Activated CD4-positive, alpha-beta T cell treated with anti-CD3 and anti-CD28 coated beads, Interleukin-2, amount 50 U/mL, for 48 hours (primary cell): ENCODE data around the gene LOXL3.

Experiments
- DNase-seq, 2 experiments: peaks; one replicate each; pipeline ENCODE4 v3.0.0-alpha.2; 2020

Gene LOXL3

DNA sequence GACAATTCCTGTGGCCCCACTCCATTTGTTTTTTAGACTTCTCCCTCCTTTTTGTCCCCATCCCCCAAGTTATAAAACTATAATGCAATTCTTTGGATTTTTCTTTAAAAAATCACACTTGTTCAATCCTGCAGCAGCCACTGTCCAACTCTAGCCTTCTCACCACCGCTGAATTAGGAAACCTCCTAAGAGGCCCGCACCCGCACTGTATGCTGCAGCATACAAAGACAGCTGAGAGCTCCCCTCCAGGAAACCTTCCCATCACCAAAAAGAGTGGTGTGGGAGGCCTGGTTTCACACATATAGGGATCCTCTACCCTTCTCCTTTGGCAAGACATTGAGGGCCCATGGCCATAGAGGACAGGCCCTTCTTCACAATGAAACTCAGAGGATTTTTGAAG lies 49.2 kb downstream of the LOXL3 start:
- DNase-seq, result no peak

DNA sequence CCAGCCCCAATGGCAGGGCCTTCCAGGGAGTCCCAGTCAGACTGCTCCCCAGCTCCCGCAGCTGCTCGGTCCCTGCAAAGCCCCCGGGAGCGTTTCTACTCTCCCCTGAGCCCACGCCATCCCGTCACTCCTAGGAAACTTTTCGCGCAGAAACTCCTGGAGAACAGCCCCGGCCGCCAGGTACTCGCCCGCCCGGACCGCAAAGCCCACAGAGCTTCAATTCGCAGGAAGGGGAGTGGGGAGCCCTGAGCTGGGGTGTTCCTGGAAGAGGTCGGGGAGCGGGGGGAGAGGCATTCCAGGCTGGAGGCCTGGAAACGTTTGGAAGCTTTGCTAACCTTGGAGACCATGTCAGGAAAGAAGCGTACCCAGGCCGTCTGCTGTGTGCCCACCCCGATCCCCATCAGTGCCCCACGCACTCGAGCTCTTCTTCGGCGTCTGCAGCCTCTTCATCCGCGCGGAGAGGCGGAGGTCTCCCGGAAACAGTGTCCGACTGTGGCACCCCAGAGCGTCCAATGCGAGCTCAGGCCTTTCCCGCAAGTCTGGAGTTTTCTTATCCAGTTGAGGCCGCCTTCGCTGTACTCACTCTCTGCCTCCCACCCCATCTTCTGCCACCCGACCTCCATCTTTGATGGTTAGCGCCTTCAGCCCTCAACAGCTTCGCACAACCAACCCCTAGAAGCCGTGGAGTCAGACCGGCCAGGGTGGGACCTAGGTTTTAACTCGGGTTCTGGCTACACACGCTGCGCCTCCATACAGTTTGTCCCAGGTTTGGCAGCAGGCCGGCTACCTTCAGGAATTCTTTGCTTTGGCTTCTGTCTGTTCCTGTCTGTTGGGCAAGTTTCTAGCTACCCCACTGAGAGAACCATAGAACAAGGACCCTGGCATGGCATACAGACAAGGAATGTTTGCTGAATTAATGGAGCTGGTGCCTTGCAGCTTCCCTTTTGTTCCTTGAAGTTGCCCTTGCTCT lies 50.0 kb downstream of the LOXL3 start:
- DNase-seq, result no peak

DNA sequence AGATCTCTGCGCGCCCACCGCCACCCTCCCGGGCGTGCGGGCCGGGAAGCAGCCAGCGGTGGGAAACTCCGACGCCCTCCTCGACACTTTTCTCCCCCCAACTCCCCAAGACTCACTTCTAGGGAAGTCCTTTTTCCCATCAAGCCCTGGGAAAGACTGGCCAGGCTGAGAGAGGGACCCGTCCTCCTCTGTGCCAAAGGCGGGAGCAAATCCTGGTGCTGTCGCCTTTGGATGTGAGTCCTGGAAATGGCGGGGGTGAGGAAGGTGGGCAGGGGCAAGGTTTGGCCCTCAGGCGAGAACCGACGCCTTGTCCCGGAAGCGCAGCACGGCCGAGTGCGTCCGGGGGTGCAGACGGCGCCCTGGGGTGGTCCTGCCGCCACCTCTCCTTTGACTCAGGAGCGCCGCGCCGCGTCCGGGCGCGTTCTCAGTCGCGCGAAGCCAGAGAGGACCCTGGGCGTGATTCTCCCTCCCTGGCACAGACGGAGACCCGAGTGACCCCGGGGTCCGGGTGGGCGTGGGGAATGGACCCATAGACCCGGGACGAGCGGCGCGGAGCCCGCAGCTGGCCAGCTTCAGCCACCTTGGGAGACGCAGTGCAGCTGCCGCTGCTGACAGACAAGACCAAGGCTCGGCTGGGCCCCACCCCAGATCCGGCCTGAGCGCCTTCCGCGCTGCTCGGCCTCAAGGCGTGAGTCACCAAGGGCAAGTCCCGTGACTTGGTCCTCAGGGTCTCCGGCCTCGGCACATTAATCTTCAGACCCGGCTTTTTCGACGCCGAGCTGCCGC lies 50.8 kb downstream of the LOXL3 start:
- peak; percentile 59 to 69 for DNase-seq

DNA sequence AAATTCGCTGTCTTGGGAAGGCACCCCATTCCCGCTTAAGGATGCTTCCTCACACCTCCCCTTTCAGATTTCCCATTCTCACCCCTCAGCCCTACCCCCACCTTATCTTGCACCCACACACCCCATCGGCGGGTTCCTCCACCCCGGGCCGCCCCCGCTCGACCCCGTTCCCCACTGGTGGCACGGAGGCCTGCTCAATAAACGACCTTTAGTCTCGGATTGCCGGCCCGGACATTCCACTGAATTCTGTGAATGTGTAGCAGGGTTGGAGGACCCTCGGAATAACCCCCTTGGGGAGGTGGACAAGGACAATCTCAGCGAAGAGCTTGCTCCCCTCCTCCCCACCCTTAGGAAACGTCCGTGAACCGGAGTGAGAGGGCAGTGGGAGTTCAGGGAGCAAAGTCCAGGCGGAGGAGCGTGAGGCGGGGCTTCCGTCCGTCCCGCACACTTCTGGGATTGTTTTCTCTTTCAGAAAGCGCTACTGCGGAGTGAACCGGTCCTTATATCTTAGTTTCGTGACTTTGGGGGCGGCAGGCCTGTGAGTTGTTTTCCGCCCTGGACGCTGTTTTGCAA lies 51.5 kb downstream of the LOXL3 start:
- no peak for DNase-seq

DNA sequence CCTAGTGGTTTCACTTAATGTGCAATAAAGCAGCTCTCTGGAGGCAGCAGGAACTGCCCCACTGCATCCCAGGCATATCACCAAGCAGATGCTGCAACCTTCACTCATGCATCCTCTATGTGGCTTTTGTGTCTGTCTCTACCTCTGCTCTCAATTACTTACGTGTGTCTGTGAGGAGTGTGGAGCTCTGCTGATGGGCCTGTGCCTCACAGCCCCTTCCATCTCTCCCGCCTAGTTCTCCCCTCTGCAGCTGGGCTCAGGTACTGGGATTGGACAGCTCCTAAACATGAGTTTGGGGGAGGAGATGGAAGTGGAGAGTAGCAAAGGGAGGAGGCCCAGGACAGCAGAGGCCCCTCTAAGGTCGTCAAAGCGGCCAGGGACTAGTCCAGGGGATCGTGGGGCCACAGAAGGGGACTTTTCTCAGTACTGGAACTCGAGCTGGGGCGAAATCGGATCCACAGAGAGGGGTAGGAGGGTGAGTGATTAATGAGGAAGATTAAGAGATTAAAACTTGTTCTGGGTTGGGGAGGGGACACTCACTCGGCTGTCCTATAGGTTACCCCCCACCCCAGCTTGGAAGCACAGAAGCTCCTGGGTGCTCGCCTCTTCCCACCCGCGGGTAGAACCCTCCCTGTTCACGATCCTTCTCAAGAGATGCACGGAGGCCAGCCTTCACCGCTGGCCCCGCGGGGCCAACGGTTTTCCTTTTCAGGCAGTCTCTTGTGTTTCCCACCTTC lies 52.2 kb downstream of the LOXL3 start:
- DNase-seq, result no peak

DNA sequence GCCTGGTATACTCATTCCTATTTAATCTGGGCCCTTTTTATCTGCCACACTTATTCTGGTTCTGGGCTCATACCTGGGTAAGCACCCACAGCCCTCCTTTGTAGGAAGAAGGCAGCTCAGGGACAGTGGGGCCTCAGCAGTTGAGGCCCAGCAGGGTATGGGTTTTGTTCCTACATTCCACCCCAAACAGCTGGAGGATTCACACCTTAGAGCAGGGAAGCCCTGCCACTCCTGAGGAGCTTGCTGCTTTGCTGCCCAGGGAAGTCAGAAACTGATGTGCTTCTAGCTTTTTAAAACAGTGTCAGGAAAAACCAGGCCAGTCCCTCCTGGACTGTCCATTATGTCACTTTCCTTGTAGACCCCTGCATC lies 53.2 kb downstream of the LOXL3 start:
- no peak for DNase-seq

DNA sequence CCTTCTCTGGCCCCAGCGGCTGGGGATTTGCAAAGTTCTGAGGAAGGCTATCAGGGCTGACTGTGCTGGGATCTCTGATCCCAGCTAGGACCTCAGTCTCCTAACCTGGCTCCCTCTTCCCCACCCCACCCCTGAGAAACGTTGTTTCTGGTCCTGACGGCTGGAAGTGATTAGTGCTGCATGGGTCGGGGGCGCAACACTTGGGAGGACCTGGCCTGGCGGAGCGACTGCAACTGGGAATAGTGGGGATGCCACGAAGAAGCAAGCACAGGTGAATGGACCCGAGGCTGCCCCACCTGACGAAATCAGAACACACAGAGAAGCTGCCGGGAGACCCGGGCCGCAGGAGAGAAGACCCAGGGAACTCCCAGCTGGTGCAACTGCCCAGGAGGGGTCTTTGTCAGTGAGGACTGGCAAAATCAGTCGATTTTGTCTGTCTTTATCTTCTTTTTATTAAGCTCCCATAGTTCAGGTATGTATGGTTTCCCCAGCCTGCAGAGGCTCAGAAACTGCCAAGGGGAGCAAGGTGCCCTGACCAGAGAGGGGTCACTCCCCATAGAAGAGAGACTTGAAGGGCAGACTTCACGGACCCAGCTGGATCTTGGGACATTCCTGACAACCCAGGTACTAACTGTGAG lies 53.7 kb downstream of the LOXL3 start:
- no peak for DNase-seq

DNA sequence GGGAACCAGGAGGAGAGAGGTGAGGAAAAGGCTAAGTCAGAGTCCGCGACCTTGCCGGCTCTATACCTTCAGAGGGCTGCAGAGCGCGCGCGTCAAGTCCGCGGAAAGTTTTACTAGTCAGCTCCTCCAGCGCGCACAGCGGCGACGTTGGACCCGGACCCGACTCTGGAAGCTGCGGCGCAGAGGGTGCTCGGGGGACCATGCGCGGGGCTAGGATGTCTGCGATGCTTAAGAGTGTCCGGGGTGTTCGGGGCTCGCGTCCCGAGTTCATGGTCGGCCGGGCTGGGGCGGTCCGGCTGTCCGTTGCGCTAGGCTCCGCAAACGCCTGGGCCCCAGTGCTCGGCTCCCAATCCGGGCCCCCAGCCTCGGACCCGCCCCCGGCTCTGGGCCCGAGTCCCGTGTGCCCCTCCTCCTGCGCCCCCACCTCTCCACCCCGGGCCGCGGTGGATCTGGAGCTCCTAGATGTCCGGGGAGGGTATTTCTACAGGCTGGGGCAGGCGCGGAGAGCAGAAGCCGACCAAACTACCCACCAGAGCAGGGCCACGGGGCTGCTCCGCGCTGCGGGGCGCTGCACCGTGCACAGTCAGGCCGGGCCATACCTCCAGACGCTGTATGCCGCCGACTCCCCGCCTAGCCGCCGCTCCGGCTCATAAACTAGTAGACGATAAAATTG lies 54.3 kb downstream of the LOXL3 start, which contains the start of gene LBX2:
Gene LBX2, minus strand, starts transcription at position 337 of the 673 bp plus-strand sequence. Its CDS starts 66 bp downstream, at position 271.
- peak; percentile 52 to 61 for DNase-seq

DNA sequence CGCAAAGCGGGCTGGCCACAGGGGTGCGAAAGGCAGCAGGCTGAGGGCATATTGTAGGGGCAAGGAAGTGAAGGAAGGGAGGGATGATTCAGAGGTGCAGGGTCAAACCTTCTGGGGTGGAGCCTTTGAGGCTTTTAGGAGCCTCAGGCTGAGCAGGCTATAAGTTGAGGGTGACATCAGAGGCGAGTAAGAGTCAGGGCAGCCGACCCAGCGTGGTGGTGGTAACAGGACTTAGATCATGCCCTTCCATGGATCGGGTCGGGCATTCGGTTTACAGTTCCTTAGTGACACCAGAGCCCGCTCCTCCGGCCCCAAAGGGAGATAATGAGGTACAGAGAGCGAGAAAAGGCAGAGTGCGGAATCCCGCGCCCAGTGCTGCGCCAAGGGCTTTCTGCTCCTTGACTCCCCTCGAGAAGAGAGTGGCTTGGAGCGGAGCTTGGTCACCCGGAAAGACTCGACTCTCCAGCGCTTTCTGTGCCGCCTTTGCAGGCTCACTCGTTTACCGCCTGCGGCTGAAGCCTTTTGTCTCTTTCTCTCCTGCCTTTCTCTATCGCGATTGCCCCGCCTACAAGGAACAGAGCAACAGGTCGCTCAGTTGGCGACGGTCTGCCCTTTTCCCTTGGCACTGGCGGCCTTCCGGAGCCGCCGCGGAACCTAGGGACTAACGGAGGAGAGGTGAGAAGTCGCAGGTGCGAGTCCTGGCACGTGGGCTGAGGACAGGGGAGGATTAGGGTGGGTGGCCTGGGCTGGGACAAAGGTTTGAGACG lies 55.1 kb downstream of the LOXL3 start:
- DNase-seq, result peak; percentile 43 to 51

DNA sequence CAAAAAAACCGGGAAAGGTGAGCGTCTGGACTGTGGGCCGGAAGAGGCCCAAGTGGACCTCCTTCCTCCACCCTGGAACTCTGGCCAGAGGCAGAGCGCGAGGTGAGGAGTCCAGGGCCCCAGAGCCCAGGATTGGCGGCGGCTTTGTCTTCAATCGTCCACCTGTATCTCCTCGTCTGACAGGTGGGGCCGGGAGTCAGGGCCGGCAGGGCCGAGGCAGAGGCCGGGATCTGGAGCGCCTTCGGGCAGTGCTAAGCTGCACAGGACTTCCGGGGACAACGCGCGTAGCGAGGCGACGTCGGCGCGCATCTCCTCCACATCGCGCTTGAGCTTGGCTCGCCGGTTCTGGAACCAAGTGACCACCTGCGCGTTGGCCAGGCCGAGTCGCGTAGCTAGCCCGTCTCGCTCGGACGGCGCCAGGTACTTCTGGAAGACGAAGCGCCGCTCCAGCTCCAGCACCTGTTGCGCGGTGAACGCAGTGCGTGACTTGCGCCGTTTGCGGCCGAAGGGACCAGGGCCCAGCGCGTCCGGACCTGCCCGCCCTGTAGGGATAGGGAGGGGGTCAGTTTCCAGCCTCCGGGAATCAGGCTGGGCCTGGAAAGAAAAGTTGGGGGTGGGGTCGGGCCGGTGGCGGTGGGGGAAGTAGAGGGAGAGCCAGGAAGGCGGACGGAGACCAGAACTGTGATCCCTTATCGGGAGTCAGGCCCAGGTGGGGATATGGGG lies 55.8 kb downstream of the LOXL3 start:
- DNase-seq, result peak; percentile 30 to 53

DNA sequence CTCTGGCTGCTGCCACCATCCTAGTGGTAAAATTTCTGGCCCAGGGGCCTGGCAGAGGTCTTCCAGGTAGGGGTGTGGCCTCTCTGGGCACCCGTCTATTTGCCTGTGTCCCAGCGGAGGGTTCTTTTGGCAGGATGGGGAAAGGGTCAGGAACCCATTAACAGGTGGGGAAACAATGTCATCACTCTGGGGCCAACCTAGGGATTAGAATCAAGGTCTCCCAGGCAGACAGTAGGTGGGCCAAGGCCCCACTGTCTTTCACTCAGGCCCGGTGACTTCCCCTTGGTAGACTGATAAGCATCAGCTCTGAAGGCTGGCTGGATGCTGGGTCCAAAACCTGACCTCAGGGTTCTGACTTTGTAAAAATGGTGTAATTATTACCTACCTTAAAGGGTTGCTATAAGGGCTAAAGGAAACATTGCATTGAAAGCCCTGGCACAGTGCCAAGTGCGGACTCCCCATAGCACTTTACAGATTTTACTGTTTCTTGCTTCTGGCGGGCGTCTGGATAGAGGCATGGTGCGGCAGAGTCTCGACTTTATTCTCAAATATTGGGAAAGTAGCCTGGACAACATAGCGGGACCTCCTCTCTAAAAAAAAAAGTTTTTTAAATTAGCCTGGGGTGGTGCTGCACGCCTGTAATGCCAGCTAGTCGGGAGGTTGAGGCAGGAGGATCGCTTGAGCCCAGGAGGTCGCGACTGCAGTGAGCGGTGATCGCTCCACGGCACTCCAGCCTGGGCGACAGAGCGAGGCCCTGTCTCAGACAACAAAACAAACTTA lies 56.6 kb downstream of the LOXL3 start:
- DNase-seq, result no peak

DNA sequence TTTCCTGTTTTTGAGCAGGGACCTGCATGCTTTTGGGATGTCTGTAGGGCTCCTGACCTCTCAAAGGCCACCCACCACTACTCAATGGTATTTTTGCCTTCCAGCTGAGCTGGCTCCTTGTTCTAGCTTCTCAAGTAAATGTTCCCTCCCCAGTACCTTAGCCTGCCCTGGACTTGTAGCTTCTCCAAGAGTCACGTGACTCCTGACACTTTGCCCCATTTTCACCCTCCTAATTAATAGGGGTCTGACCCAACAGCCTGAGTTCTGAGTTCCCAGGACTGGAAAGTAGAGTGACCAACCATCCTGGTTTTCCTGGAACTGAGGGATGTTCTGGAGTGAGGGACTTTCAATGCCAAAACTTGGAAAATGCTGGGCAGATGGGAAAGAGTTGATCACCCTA lies 58.3 kb downstream of the LOXL3 start:
- no peak for DNase-seq

DNA sequence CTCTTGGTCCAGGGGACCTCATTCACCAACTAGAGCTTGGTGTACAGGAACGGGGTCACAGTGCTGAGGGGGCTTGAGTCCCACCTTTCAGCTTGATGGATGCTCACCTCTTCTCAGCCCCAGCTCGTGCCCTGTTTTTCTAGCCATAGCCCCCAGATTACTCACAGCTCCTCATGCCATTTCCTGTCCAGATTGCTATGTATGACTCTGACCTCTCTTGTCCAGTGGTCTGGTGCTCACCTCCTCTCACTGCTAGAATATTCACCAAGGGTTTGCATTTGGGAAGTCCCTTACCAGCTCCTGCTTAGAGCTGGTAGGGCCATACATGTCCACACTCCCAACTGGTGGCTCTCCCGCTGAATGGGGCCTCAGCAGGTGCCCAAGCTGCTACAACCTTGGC lies 60.2 kb downstream of the LOXL3 start:
- DNase-seq, result no peak

DNA sequence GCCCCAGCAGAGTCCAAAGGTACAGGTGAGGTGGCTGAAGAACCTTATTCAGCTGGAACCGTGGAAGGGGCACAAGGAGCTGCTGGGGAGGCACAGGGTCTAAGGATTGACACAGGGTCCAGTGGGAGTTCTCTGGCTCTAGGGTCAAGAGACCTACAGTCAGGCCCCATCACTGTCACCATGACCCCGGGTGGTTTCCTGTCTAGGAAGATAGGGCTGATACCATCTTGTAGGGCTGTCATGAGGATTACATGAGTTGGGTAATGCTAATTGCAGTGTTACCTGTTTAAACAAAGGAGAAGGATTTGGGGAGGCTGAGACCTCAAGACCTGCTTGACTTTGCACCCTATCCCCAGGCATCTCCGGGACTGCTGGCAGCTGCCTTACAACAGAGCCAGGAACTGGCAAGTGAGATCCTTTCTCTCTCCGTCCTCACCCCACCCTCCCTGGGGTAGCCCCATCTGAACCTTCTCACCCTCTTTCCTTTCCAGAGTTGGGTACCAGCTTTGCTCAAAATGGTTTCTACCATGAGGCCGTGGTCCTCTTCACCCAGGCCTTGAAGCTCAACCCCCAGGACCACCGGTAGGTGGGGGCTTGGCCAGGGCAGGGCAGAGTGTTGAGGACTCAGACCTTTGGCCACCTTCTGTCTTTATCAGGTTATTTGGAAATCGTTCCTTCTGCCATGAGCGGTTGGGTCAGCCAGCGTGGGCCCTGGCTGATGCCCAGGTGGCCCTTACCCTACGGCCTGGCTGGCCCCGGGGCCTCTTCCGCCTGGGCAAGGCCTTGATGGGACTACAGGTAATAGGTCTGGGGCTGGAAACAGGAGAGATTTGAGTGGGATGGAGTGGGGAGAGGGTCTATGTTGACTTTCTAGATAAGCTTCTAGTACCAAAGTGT lies 61.8 kb downstream of the LOXL3 start:
- no peak for DNase-seq

DNA sequence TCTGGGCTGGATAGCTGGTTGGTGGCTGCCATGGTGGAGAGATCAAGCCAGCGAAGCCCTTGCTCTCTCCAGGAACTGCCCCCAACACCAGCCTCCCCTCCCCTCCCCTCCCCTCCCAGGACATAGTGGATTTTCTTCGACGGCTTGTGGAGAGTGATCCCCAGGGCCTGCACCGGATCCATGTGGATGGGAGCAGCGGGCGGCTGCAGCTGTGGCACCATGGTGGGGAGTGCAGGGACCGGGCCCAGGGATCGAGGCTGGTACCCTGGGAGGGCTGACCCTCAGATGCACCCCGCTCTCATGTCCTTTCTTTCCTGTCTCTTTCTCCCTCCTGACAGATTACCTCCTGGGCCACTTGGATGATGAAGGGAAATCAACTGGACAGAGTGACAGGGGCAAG lies 63.8 kb downstream of the LOXL3 start:
- no peak for DNase-seq

DNA sequence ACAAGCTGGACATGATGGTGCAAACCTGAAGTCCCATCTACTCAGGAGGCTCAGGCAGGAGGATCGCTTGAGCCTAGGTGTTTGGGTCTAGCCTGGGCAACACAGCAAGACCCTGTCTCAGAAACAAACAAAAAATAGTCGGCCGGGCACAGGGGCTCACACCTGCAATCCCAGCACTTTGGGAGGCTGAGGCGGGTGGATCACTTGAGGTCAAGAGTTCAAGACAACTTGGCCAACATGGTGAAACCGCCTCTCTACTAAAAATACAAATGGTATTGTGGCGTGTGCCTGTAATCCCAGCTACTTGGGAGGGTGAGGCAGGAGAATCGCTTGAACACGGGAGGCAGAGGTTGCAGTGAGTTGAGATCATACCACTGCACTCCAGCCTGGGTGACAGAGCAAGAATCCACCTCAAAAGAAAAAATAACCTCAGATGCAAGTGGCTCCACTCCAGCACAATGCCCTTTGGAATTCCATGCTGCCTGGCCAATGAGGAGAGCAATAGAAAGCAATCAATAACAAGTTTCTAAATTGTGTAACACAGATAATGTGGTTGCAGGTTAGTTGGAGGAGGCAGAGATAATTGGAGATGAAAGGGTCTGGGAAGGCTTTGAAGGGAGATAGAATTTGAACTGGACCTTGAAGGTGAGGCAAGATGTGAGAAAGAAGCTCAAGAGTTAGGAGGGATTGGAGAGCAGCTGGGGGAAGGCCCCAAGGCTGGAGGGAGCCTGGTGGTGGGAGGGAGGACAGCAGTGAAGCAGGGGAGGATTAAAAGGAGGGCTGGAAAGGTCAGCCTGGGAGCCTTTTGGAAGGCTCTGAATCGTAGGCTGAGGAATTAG lies 64.9 kb downstream of the LOXL3 start:
- DNase-seq, result no peak

DNA sequence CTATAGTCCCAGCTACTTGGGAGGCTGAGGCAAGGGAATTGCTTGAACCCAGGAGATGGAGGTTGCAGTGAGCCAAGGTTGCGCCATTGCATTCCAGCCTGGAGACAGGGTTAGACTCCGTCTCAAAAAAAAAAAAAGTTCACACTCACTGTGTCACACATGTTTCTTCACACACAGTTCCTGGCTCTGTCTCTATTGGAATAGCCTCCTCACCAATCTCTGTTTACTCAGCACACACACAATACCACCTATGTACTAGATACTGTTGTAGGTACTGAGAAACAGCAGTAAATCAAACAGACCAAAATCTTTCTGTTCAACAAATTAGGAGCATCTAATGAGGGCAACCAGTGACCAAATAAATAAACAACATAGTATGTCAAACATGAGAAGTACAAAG lies 67.6 kb downstream of the LOXL3 start:
- no peak for DNase-seq
